Immature natural killer cell (primary cell): ENCODE results near the gene OAF. TPM values are rescaled to one million over a fixed set of nuclear protein-coding genes. Genes with fewer than 3 reads are reported as not detected.

Experiments
- DNase-seq, 3 donors: peaks; one replicate each; pipeline ENCODE4 v3.0.0; 2022; ENCODE audit warnings: mixed read lengths in 1 of 3
- H3K27ac Mint-ChIP-seq, 6 donors: one replicate each; pipeline ENCODE4 v1.8.0; 2020; ENCODE audit warnings: mixed read lengths in 6 of 6, mild to moderate bottlenecking in 5 of 6, inconsistent platforms in 4 of 6, moderate library complexity in 3 of 6
- H3K27me3 Mint-ChIP-seq, 3 donors: one replicate each; pipeline ENCODE4 v1.8.0; 2020 to 2021; ENCODE audit warnings: low read depth in 3 of 3, mild to moderate bottlenecking in 3 of 3, mixed read lengths in 3 of 3, moderate library complexity in 3 of 3, inconsistent platforms in 1 of 3
- H3K36me3 Mint-ChIP-seq, 3 donors: one replicate each; pipeline ENCODE4 v1.8.0; 2020; ENCODE audit warnings: mixed read lengths in 3 of 3, inconsistent platforms in 2 of 3, mild to moderate bottlenecking in 2 of 3
- H3K4me1 Mint-ChIP-seq, 2 donors: one replicate each; pipeline ENCODE4 v1.8.0; 2020; ENCODE audit warnings: inconsistent platforms in 2 of 2, mild to moderate bottlenecking in 2 of 2, mixed read lengths in 2 of 2, moderate library complexity in 1 of 2
- H3K4me3 Mint-ChIP-seq, 5 donors: one replicate each; pipeline ENCODE4 v1.8.0; 2020; ENCODE audit warnings: mild to moderate bottlenecking in 5 of 5, mixed read lengths in 5 of 5, inconsistent platforms in 3 of 5, moderate library complexity in 3 of 5
- H3K9me3 Mint-ChIP-seq, 6 donors: one replicate each; pipeline ENCODE4 v1.8.0; 2020; ENCODE audit warnings: mild to moderate bottlenecking in 6 of 6, mixed read lengths in 6 of 6, inconsistent platforms in 4 of 6, moderate library complexity in 3 of 6
- polyA plus RNA-seq, 3 donors: library from polyadenylated mRNA; unstranded; fragments of 300-500 nt; fragmentation: Illumina TruSeq; gene quantifications; one replicate each; pipeline ENCODE4 v1.2.3, GENCODE V29; 2021

OAF gene
- polyA plus RNA-seq, 3 donors from 2014 or later, result 1.9 to 2.5 (median 2.4) TPM

- Mint-ChIP-seq H3K9me3 (no peaks in the 10 kb centered on the region), H3K4me3 (no peak overlapping the region), H3K36me3 (no peaks in the 10 kb centered on the region), H3K27me3 (peaks cover 2 to 9% (median 2%) of the 10 kb centered on the region in 3 donors), H3K27ac (no peak overlapping the region), H3K4me1 (no peaks in the 10 kb centered on the region)
- DNase-seq, result no peak
Measured at GRCh38 chr11:120188371-120188770, 22.5 kb upstream of the OAF start.

GRCh38 chr11:120188811-120189455, 21.9 kb upstream of the OAF start:
- Mint-ChIP-seq H3K27ac (no peak overlapping the region), H3K27me3 (peaks cover 2 to 9% (median 2%) of the 10 kb centered on the region in 3 donors), H3K36me3 (no peaks in the 10 kb centered on the region), H3K4me1 (no peaks in the 10 kb centered on the region), H3K9me3 (no peaks in the 10 kb centered on the region), H3K4me3 (no peak overlapping the region)
- no peak for DNase-seq

GRCh38 chr11:120191058-120191457, 19.8 kb upstream of the OAF start:
- Mint-ChIP-seq H3K27me3 (peaks cover 0 to 9% (median 4%) of the 10 kb centered on the region in 3 donors), H3K4me3 (no peak overlapping the region), H3K9me3 (no peaks in the 10 kb centered on the region), H3K4me1 (no peaks in the 10 kb centered on the region), H3K36me3 (no peaks in the 10 kb centered on the region), H3K27ac (no peak overlapping the region)
- DNase-seq, result no peak

GRCh38 chr11:120192831-120193625, 17.8 kb upstream of the OAF start:
- Mint-ChIP-seq H3K27me3 (peaks cover 0 to 4% (median 0%) of the 10 kb centered on the region in 3 donors), H3K36me3 (no peaks in the 10 kb centered on the region), H3K27ac (no peak overlapping the region), H3K4me1 (no peaks in the 10 kb centered on the region), H3K4me3 (no peak overlapping the region), H3K9me3 (no peaks in the 10 kb centered on the region)
- no peak for DNase-seq

GRCh38 chr11:120194166-120194565, 16.7 kb upstream of the OAF start:
- H3K9me3 Mint-ChIP-seq, result no peaks in the 10 kb centered on the region
- no peak overlapping the region for H3K27ac Mint-ChIP-seq
- no peak overlapping the region for H3K4me3 Mint-ChIP-seq
- peaks cover 0 to 4% (median 0%) of the 10 kb centered on the region in 3 donors for H3K27me3 Mint-ChIP-seq
- H3K36me3 Mint-ChIP-seq, result no peaks in the 10 kb centered on the region
- no peak for DNase-seq
- H3K4me1 Mint-ChIP-seq, result no peaks in the 10 kb centered on the region

GRCh38 chr11:120195601-120196320, 15.1 kb upstream of the OAF start:
- DNase-seq, result no peak
- no peaks in the 10 kb centered on the region for H3K4me1 Mint-ChIP-seq
- H3K4me3 Mint-ChIP-seq, result no peak overlapping the region
- H3K27ac Mint-ChIP-seq, result no peak overlapping the region
- peaks cover 0 to 9% (median 2%) of the 10 kb centered on the region in 3 donors for H3K27me3 Mint-ChIP-seq
- H3K36me3 Mint-ChIP-seq, result no peaks in the 10 kb centered on the region
- H3K9me3 Mint-ChIP-seq, result no peaks in the 10 kb centered on the region

GRCh38 chr11:120196826-120197225, 14.0 kb upstream of the OAF start:
- Mint-ChIP-seq H3K27ac (no peak overlapping the region), H3K4me3 (no peak overlapping the region), H3K27me3 (peaks cover 0 to 9% (median 2%) of the 10 kb centered on the region in 3 donors), H3K9me3 (no peaks in the 10 kb centered on the region), H3K36me3 (no peaks in the 10 kb centered on the region), H3K4me1 (no peaks in the 10 kb centered on the region)
- DNase-seq, result no peak

- Mint-ChIP-seq H3K27me3 (peaks cover 0 to 9% (median 2%) of the 10 kb centered on the region in 3 donors), H3K36me3 (no peaks in the 10 kb centered on the region), H3K9me3 (no peaks in the 10 kb centered on the region), H3K4me1 (no peaks in the 10 kb centered on the region), H3K4me3 (no peak overlapping the region), H3K27ac (no peak overlapping the region)
- no peak for DNase-seq
Measured at GRCh38 chr11:120197251-120197891, 13.5 kb upstream of the OAF start.

- no peak for DNase-seq
- Mint-ChIP-seq H3K27me3 (peaks cover 0 to 9% (median 2%) of the 10 kb centered on the region in 3 donors), H3K9me3 (no peaks in the 10 kb centered on the region), H3K27ac (no peak overlapping the region), H3K4me3 (no peak overlapping the region), H3K36me3 (no peaks in the 10 kb centered on the region), H3K4me1 (no peaks in the 10 kb centered on the region)
Measured at GRCh38 chr11:120197977-120198376, 12.9 kb upstream of the OAF start.

- Mint-ChIP-seq H3K27me3 (peaks cover 0 to 9% (median 2%) of the 10 kb centered on the region in 3 donors), H3K27ac (no peak overlapping the region), H3K9me3 (no peaks in the 10 kb centered on the region), H3K36me3 (no peaks in the 10 kb centered on the region), H3K4me1 (no peaks in the 10 kb centered on the region), H3K4me3 (no peak overlapping the region)
- DNase-seq, result no peak
Measured at GRCh38 chr11:120198403-120198786, 12.4 kb upstream of the OAF start.

GRCh38 chr11:120198787-120199469, 11.9 kb upstream of the OAF start:
- H3K27ac Mint-ChIP-seq, result no peak overlapping the region
- peaks cover 0 to 9% (median 2%) of the 10 kb centered on the region in 3 donors for H3K27me3 Mint-ChIP-seq
- H3K36me3 Mint-ChIP-seq, result no peaks in the 10 kb centered on the region
- DNase-seq, result no peak
- H3K4me1 Mint-ChIP-seq, result no peaks in the 10 kb centered on the region
- no peaks in the 10 kb centered on the region for H3K9me3 Mint-ChIP-seq
- H3K4me3 Mint-ChIP-seq, result no peak overlapping the region

GRCh38 chr11:120199613-120200012, 11.2 kb upstream of the OAF start:
- no peaks in the 10 kb centered on the region for H3K4me1 Mint-ChIP-seq
- no peaks in the 10 kb centered on the region for H3K36me3 Mint-ChIP-seq
- no peak for DNase-seq
- H3K27me3 Mint-ChIP-seq, result peaks cover 1 to 8% (median 2%) of the 10 kb centered on the region in 3 donors
- no peak overlapping the region for H3K4me3 Mint-ChIP-seq
- H3K27ac Mint-ChIP-seq, result no peak overlapping the region
- no peaks in the 10 kb centered on the region for H3K9me3 Mint-ChIP-seq

- no peaks in the 10 kb centered on the region for H3K9me3 Mint-ChIP-seq
- H3K27ac Mint-ChIP-seq, result no peak overlapping the region
- no peaks in the 10 kb centered on the region for H3K4me1 Mint-ChIP-seq
- H3K27me3 Mint-ChIP-seq, result peaks cover 4 to 9% (median 4%) of the 10 kb centered on the region in 3 donors
- H3K36me3 Mint-ChIP-seq, result no peaks in the 10 kb centered on the region
- H3K4me3 Mint-ChIP-seq, result no peak overlapping the region
- DNase-seq, result no peak
Measured at GRCh38 chr11:120200677-120201076, 10.2 kb upstream of the OAF start.
